WTC11 (cell line): ENCODE data around the gene NFAM1. TPM values are rescaled to one million over a fixed set of nuclear protein-coding genes. Genes with fewer than 3 reads are reported as not detected.

Experiments used
- ATAC-seq: fragments of 200-7000 bp; cut with Tn5 transposase; 2 replicates; pipeline ENCODE4 v1.10.0; 2021; ENCODE audit warnings: mild to moderate bottlenecking, moderate library complexity
- CTCF ChIA-PET: fragments of 300-600 bp; sonication (Branson Sonifier 250); formaldehyde crosslinking; loops from one replicate; lab custom pipeline; 2021; ENCODE audit warnings: antibody characterized with exemption; lab: Charles Lee
- POLR2A ChIA-PET: fragments of 350-600 bp; sonication (Branson Sonifier 250); formaldehyde crosslinking; loops from one replicate; lab custom pipeline; 2021; ENCODE audit warnings: antibody characterized with exemption; lab: Charles Lee
- DNase-seq: peaks from one replicate; pipeline ENCODE4 v3.0.0; 2021; ENCODE audit warnings: low spot score
- H3K27ac Mint-ChIP-seq: 2 replicates; pipeline ENCODE4 v1.8.0; 2021; ENCODE audit warnings: mixed read lengths
- H3K27me3 Mint-ChIP-seq: 2 replicates; pipeline ENCODE4 v1.8.0; 2021; ENCODE audit warnings: low read depth, mild to moderate bottlenecking, moderate library complexity, mixed read lengths
- H3K36me3 Mint-ChIP-seq: 2 replicates; pipeline ENCODE4 v1.8.0; 2021; ENCODE audit warnings: mixed read lengths
- H3K4me1 Mint-ChIP-seq: 2 replicates; pipeline ENCODE4 v1.8.0; 2022; ENCODE audit warnings: mixed read lengths
- H3K4me3 Mint-ChIP-seq: 2 replicates; pipeline ENCODE4 v1.8.0; 2021; ENCODE audit warnings: mild to moderate bottlenecking, moderate library complexity, mixed read lengths
- H3K9me3 Mint-ChIP-seq: 2 replicates; pipeline ENCODE4 v1.8.0; 2021; ENCODE audit warnings: mixed read lengths
- ATF1 ChIP-seq: sonication (generic); formaldehyde crosslinking; IDR thresholded peaks from 2 replicates; pipeline ENCODE4 v1.8.1; 2023; ENCODE audit warnings: mild to moderate bottlenecking, moderate library complexity, missing genetic modification reagents
- CBFB ChIP-seq: sonication (generic); formaldehyde crosslinking; IDR thresholded peaks from 2 replicates; pipeline ENCODE4 v1.8.1; 2022; ENCODE audit warnings: mild to moderate bottlenecking, low read depth, missing genetic modification reagents
- CREB1 ChIP-seq: sonication (generic); formaldehyde crosslinking; IDR thresholded peaks from 2 replicates; pipeline ENCODE4 v1.8.0; 2023; ENCODE audit warnings: mild to moderate bottlenecking, missing genetic modification reagents
- E2F4 ChIP-seq: sonication (generic); formaldehyde crosslinking; IDR thresholded peaks from 2 replicates; pipeline ENCODE4 v1.8.1; 2022; ENCODE audit warnings: low read depth, mild to moderate bottlenecking, moderate library complexity, missing genetic modification reagents, borderline replicate concordance
- FOXK1 ChIP-seq: sonication (generic); formaldehyde crosslinking; IDR thresholded peaks from 2 replicates; pipeline ENCODE4 v1.8.0; 2022; ENCODE audit warnings: mild to moderate bottlenecking, moderate library complexity, missing genetic modification reagents
- IRF1 ChIP-seq: sonication (generic); formaldehyde crosslinking; IDR thresholded peaks from 2 replicates; pipeline ENCODE4 v1.8.0; 2023; ENCODE audit warnings: missing genetic modification reagents
- JUN ChIP-seq: sonication (generic); formaldehyde crosslinking; IDR thresholded peaks from 2 replicates; pipeline ENCODE4 v1.8.0; 2023; ENCODE audit warnings: mild to moderate bottlenecking, missing genetic modification reagents
- NR1H2 ChIP-seq: sonication (generic); formaldehyde crosslinking; IDR thresholded peaks from 2 replicates; pipeline ENCODE4 v1.9.0; 2021; ENCODE audit warnings: mild to moderate bottlenecking, moderate library complexity, missing genetic modification reagents
- NR2C2 ChIP-seq: sonication (generic); formaldehyde crosslinking; IDR thresholded peaks from 2 replicates; pipeline ENCODE4 v1.8.0; 2022; ENCODE audit warnings: mild to moderate bottlenecking, missing genetic modification reagents
- OVOL2 ChIP-seq: fragments of 250-450 bp; sonication (Bioruptor Pico); IDR thresholded peaks from 2 replicates; pipeline ENCODE4 v1.9.0; 2021; ENCODE audit warnings: mild to moderate bottlenecking, borderline replicate concordance
- RELA ChIP-seq: sonication (generic); formaldehyde crosslinking; IDR thresholded peaks from 2 replicates; pipeline ENCODE4 v1.8.1; 2022; ENCODE audit warnings: missing genetic modification reagents, mild to moderate bottlenecking, borderline replicate concordance
- ZNF121 ChIP-seq: sonication (generic); formaldehyde crosslinking; IDR thresholded peaks from 2 replicates; pipeline ENCODE4 v1.8.0; 2023; ENCODE audit warnings: missing genetic modification reagents
- ZNF138 ChIP-seq: sonication (generic); formaldehyde crosslinking; conservative IDR thresholded peaks from 2 replicates; pipeline ENCODE4 v1.8.1; 2022; ENCODE audit warnings: mild to moderate bottlenecking, moderate library complexity, missing genetic modification reagents
- ZNF317 ChIP-seq: sonication (generic); formaldehyde crosslinking; IDR thresholded peaks from 2 replicates; pipeline ENCODE4 v1.8.1; 2023; ENCODE audit warnings: low read depth, mild to moderate bottlenecking, moderate library complexity, missing genetic modification reagents, borderline replicate concordance
- ZNF671 ChIP-seq: fragments of 250-450 bp; sonication (Bioruptor Pico); IDR thresholded peaks from 2 replicates; pipeline ENCODE4 v1.8.0; 2021; ENCODE audit warnings: mild to moderate bottlenecking
- total RNA-seq: library from RNA; stranded (reverse); gene quantifications from 3 replicates; pipeline ENCODE4 v1.2.3, GENCODE V29; 2021
- TF ChIP-seq, protein P1 (sequence below): sonication (generic); formaldehyde crosslinking; IDR thresholded peaks from 2 replicates; pipeline ENCODE4 v1.8.1; 2022; ENCODE audit warnings: low read depth, missing genetic modification reagents, borderline replicate concordance
- TF ChIP-seq, protein P2 (sequence below): fragments of 250-450 bp; sonication (Bioruptor Pico); IDR thresholded peaks from 2 replicates; pipeline ENCODE4 v1.9.0; 2021; ENCODE audit warnings: mild to moderate bottlenecking
- TF ChIP-seq, protein P3 (sequence below): fragments of 250-450 bp; sonication (Bioruptor Pico); IDR thresholded peaks from 2 replicates; pipeline ENCODE4 v1.8.0; 2021; ENCODE audit warnings: mild to moderate bottlenecking

Gene NFAM1
- total RNA-seq, 1 experiment from 2014 or later, result 1.6 TPM

GRCh38 chr22:42431401-42432019, 693 bp downstream of the NFAM1 start:
- DNase-seq (no peak), ATAC-seq (no peak)
- TF ChIP-seq ATF1 (no peak), OVOL2 (no peak), ZNF138 (CRISPR knock-in tag) (no peak), RELA (CRISPR knock-in tag) (no peak)
- Mint-ChIP-seq H3K27ac (no peak overlapping the region), H3K36me3 (no peaks in the 10 kb centered on the region), H3K9me3 (no peaks in the 10 kb centered on the region), H3K27me3 (peaks cover 14% of the 10 kb centered on the region), H3K4me1 (peaks cover 26% of the 10 kb centered on the region), H3K4me3 (no peak overlapping the region)
- ChIA-PET CTCF (interaction anchor here (0.5 to 2.7 kb wide), 9 partner anchors 13 to 506 kb away, joined by 3 to 18 read pairs (median 5); no protein-coding TSS in a partner anchor), POLR2A (no interaction called here)

GRCh38 chr22:42430528-42431125, 1.6 kb downstream of the NFAM1 start:
- Mint-ChIP-seq H3K27me3 (peaks cover 14% of the 10 kb centered on the region), H3K4me1 (peaks cover 30% of the 10 kb centered on the region), H3K4me3 (no peak overlapping the region), H3K27ac (no peak overlapping the region), H3K36me3 (no peaks in the 10 kb centered on the region), H3K9me3 (no peaks in the 10 kb centered on the region)
- CTCF ChIA-PET, result interaction anchor here (2.7 kb wide), 1 partner anchor 14 kb away, joined by 18 read pairs; no protein-coding TSS in a partner anchor
- DNase-seq (no peak), ATAC-seq (no peak)
- POLR2A ChIA-PET, result interaction anchor here (0.6 to 0.7 kb wide), 2 partner anchors 55 to 104 kb away, joined by 3 to 8 read pairs; no protein-coding TSS in a partner anchor
- TF ChIP-seq ZNF121 (CRISPR knock-in tag) (no peak), NR1H2 (no peak), ZNF671 (no peak), CREB1 (no peak), CBFB (CRISPR knock-in tag) (no peak), OVOL2 (no peak), IRF1 (CRISPR knock-in tag) (no peak), NR2C2 (CRISPR knock-in tag) (no peak), E2F4 (CRISPR knock-in tag) (no peak), JUN (CRISPR knock-in tag) (no peak), FOXK1 (no peak), ZNF317 (CRISPR knock-in tag) (no peak)
- TF ChIP-seq, protein P1, sequence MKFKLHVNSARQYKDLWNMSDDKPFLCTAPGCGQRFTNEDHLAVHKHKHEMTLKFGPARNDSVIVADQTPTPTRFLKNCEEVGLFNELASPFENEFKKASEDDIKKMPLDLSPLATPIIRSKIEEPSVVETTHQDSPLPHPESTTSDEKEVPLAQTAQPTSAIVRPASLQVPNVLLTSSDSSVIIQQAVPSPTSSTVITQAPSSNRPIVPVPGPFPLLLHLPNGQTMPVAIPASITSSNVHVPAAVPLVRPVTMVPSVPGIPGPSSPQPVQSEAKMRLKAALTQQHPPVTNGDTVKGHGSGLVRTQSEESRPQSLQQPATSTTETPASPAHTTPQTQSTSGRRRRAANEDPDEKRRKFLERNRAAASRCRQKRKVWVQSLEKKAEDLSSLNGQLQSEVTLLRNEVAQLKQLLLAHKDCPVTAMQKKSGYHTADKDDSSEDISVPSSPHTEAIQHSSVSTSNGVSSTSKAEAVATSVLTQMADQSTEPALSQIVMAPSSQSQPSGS (CRISPR knock-in tag), result no peak
- TF ChIP-seq, protein P2, sequence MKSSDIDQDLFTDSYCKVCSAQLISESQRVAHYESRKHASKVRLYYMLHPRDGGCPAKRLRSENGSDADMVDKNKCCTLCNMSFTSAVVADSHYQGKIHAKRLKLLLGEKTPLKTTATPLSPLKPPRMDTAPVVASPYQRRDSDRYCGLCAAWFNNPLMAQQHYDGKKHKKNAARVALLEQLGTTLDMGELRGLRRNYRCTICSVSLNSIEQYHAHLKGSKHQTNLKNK (CRISPR knock-in tag), result no peak
- TF ChIP-seq, protein P3, sequence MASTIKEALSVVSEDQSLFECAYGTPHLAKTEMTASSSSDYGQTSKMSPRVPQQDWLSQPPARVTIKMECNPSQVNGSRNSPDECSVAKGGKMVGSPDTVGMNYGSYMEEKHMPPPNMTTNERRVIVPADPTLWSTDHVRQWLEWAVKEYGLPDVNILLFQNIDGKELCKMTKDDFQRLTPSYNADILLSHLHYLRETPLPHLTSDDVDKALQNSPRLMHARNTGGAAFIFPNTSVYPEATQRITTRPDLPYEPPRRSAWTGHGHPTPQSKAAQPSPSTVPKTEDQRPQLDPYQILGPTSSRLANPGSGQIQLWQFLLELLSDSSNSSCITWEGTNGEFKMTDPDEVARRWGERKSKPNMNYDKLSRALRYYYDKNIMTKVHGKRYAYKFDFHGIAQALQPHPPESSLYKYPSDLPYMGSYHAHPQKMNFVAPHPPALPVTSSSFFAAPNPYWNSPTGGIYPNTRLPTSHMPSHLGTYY, result no peak
